K562 (cell line): Measurements from ENCODE around the gene COX6B1. TPM values are rescaled to one million over a fixed set of nuclear protein-coding genes. Genes with fewer than 3 reads are reported as not detected.

Experiments used
- ATAC-seq: fragments of 200-7000 bp; cut with Tn5 transposase; 3 replicates; pipeline ENCODE4 v1.9.1; 2020; ENCODE audit warnings: moderate library complexity
- BruUV-seq: library from RNA; stranded (reverse); fragments of 400-500 nt; replicated peaks from 2 replicates; lab custom pipeline; 2021; lab: Mats Ljungman, UMichigan
- CTCF ChIA-PET: fragments of 300-600 bp; formaldehyde crosslinking; extraction: SDS; loops from one replicate; lab custom pipeline; 2021; ENCODE audit warnings: low intra/inter-chr PET ratio; lab: Yijun Ruan, JAX
- POLR2A ChIA-PET: fragments of 300-600, 350-650 bp; sonication (Branson Sonifier 250); formaldehyde crosslinking; extraction: SDS; loops from one replicate; lab custom pipeline; 2021; ENCODE audit warnings: antibody characterized with exemption, inconsistent platforms; lab: Yijun Ruan, JAX
- DNase-seq, 4 experiments: peaks; one replicate each; pipeline versions ENCODE4 v3.0.0 to v3.0.0-alpha.2; 2011 to 2018; ENCODE audit warnings: low spot score in 3 of 4, mixed read lengths in 3 of 4; ENCODE audit errors: extremely low read depth in 1 of 4
- FAIRE-seq: peaks from 2 replicates; lab custom pipeline; 2011; peaks lifted over from hg19 to GRCh38; lab: Jason Lieb, UNC
- H2AFZ ChIP-seq: 2 replicates; pipeline ENCODE4 v1.6.0; 2011; ENCODE audit warnings: low read depth, low read length, control low read depth, inconsistent platforms
- H3K27ac ChIP-seq: fragments of 200-600 bp; 3 replicates; pipeline ENCODE4 v1.8.0; 2011; ENCODE audit warnings: low read depth, mild to moderate bottlenecking, control low read depth, inconsistent platforms, low read length, moderate library complexity, mixed read lengths; ENCODE audit errors: extremely low read depth
- H3K27me3 ChIP-seq, 2 experiments: fragments of 300-600 bp in 1 of 2; 2 replicates in 1 of 2; 3 replicates in 1 of 2; pipeline versions ENCODE4 v1.6.0 to v1.8.0; 2011; ENCODE audit warnings: inconsistent platforms in 2 of 2, low read length in 2 of 2, mild to moderate bottlenecking in 1 of 2, mixed read lengths in 1 of 2, moderate library complexity in 1 of 2; ENCODE audit not compliant: control insufficient read depth in 2 of 2, insufficient read depth in 2 of 2
- H3K36me3 ChIP-seq: fragments of 300-600 bp; 3 replicates; pipeline ENCODE4 v1.8.0; 2011; ENCODE audit warnings: mild to moderate bottlenecking, low read length, inconsistent platforms; ENCODE audit not compliant: control insufficient read depth, insufficient read depth
- H3K4me1 ChIP-seq, 2 experiments: fragments of 200-600 bp in 1 of 2; replicated peaks in 1 of 2; 2 replicates in 1 of 2; 3 replicates in 1 of 2; pipeline versions ENCODE4 v1.5.1 to v1.8.0; 2011; ENCODE audit warnings: inconsistent platforms in 2 of 2, low read length in 2 of 2, mild to moderate bottlenecking in 1 of 2, mixed read lengths in 1 of 2, moderate library complexity in 1 of 2; ENCODE audit not compliant: control insufficient read depth in 2 of 2, insufficient read depth in 2 of 2
- H3K4me2 ChIP-seq: 2 replicates; pipeline ENCODE4 v1.6.1; 2011; ENCODE audit warnings: low read length, control low read depth, inconsistent platforms, mixed read lengths; ENCODE audit not compliant: insufficient read depth
- H3K4me3 ChIP-seq: fragments of 200-600 bp; sonication (generic), shearing (Covaris generic); 2 replicates; pipeline ENCODE4 v1.5.1; 2016; ENCODE audit warnings: control low read depth, inconsistent platforms
- H3K79me2 ChIP-seq: fragments of 200-600 bp; 3 replicates; pipeline ENCODE4 v1.8.0; 2011; ENCODE audit warnings: low read length, inconsistent platforms; ENCODE audit not compliant: control insufficient read depth, insufficient read depth
- H3K9ac ChIP-seq, 2 experiments: 2 replicates each; pipeline versions ENCODE4 v1.6.0 to v1.6.1; 2011; ENCODE audit warnings: low read depth in 2 of 2, low read length in 2 of 2, control low read depth in 1 of 2, inconsistent platforms in 1 of 2, mild to moderate bottlenecking in 1 of 2, mixed read lengths in 1 of 2; ENCODE audit not compliant: insufficient read depth in 1 of 2
- H3K9me1 ChIP-seq: one replicate; pipeline ENCODE4 v1.6.0; 2011; ENCODE audit warnings: inconsistent platforms, mild to moderate bottlenecking, low read length, moderate library complexity; ENCODE audit not compliant: control insufficient read depth, insufficient read depth
- H3K9me3 ChIP-seq: replicated peaks from 2 replicates; pipeline ENCODE4 v1.5.1; 2011; ENCODE audit warnings: low read depth, low read length, inconsistent platforms; ENCODE audit not compliant: control insufficient read depth, insufficient read depth
- H4K20me1 ChIP-seq: replicated peaks from 2 replicates; pipeline ENCODE4 v1.6.1; 2011; ENCODE audit warnings: low read length, inconsistent platforms, mixed read lengths; ENCODE audit not compliant: control insufficient read depth, insufficient read depth
- ELF2 ChIP-seq: fragments of 250-450 bp; sonication (Bioruptor Pico); IDR thresholded peaks from 2 replicates; pipeline ENCODE4 v1.5.0; 2021; ENCODE audit warnings: mild to moderate bottlenecking
- ETV5 ChIP-seq: sonication (generic); formaldehyde crosslinking; IDR thresholded peaks from 2 replicates; pipeline ENCODE4 v1.4.0; 2020; ENCODE audit warnings: low read depth, mild to moderate bottlenecking, missing genetic modification reagents
- FUS ChIP-seq: fragments of 200-400 bp; formaldehyde crosslinking; optimal IDR thresholded peaks from 2 replicates; pipeline ENCODE3; 2017; ENCODE audit warnings: low read depth, low read length
- GATA2 ChIP-seq: sonication (generic); formaldehyde crosslinking; IDR thresholded peaks from 2 replicates; pipeline ENCODE4 v1.4.0; 2020; ENCODE audit warnings: mild to moderate bottlenecking, missing genetic modification reagents
- POLR2G ChIP-seq: fragments of 200-400 bp; formaldehyde crosslinking; IDR thresholded peaks from 2 replicates; pipeline ENCODE4 v1.6.1; 2017; ENCODE audit warnings: low read depth, mild to moderate bottlenecking, antibody characterized with exemption, low read length, moderate library complexity
- POU5F1 ChIP-seq: fragments of 150-350 bp; IDR thresholded peaks from 2 replicates; pipeline ENCODE4 v1.6.1; 2014; ENCODE audit warnings: borderline replicate concordance, low read length, low read depth, mild to moderate bottlenecking; ENCODE audit not compliant: partially characterized antibody
- RBFOX2 ChIP-seq: fragments of 200-400 bp; formaldehyde crosslinking; IDR thresholded peaks from 2 replicates; pipeline ENCODE4 v1.6.1; 2017; ENCODE audit warnings: low read depth, mild to moderate bottlenecking, low read length, moderate library complexity
- SAP30 ChIP-seq: fragments of 200-600 bp; sonication (generic); IDR thresholded peaks from 2 replicates; pipeline ENCODE4 v1.6.1; 2012; ENCODE audit warnings: borderline replicate concordance, low read depth, mild to moderate bottlenecking, moderate library complexity, low read length, control low read depth, inconsistent platforms; ENCODE audit not compliant: insufficient read depth, poor library complexity, severe bottlenecking
- SMC3 ChIP-seq: conservative IDR thresholded peaks from 2 replicates; pipeline ENCODE4 v1.6.1; 2011; ENCODE audit warnings: low read depth, low read length, improper control_type of control experiment; ENCODE audit not compliant: insufficient read depth
- XRCC3 ChIP-seq: fragments of 450-650 bp; IDR thresholded peaks from 2 replicates; pipeline ENCODE4 v1.6.1; 2017; ENCODE audit warnings: mild to moderate bottlenecking, moderate library complexity
- ZNF395 ChIP-seq: fragments of 200-800 bp; sonication (Bioruptor generic); IDR thresholded peaks from 2 replicates; pipeline ENCODE4 v1.6.1; 2017; ENCODE audit warnings: missing genetic modification characterization, missing compliant biosample characterization
- ZNF668 ChIP-seq: fragments of 250-450 bp; sonication (Bioruptor Pico); IDR thresholded peaks from 2 replicates; pipeline ENCODE4 v1.8.0; 2022; ENCODE audit warnings: mild to moderate bottlenecking, inconsistent platforms
- WGBS: fragments of 100-300 bp; shearing (Covaris generic); methylation state at CpG from one replicate; pipeline ENCODE4 v1.1.6; 2016; ENCODE audit warnings: low coverage, mixed read lengths; ENCODE audit not compliant: insufficient coverage; ENCODE audit errors: missing lambda C conversion rate; 5-methylcytosine and 5-hydroxymethylcytosine counted together
- in situ Hi-C: fragments of 300-500 bp; cut with MboI; formaldehyde crosslinking; loops from 4 replicates; pipeline ENCODE4 v1.15.0; 2018; ENCODE audit warnings: inconsistent platforms, mixed read lengths
- intact Hi-C: fragments of 100-400 bp; cut with micrococcal nuclease; formaldehyde crosslinking; loops from 2 replicates; pipeline ENCODE4 v1.14.2; 2022
- polyA plus RNA-seq, 8 experiments: library from polyadenylated mRNA; depleted of rRNA in 4 of 8; stranded (reverse) in 5 of 8; unstranded in 3 of 8; fragments of >200 nt; fragmentation: Nextera tagmentation in 2 of 8; fragmentation: Illumina TruSeq in 1 of 8; extraction: Ambion mirVana in 2 of 8; extraction: Trizol in 1 of 8; gene quantifications; 2 replicates each; pipeline versions ENCODE4 v1.2.1 to v1.2.3, GENCODE V29; 2011 to 2014; ENCODE audit warnings: inconsistent platforms in 1 of 8, missing spikeins in 1 of 8
- total RNA-seq, 7 experiments: library from RNA; depleted of rRNA in 6 of 7; stranded (reverse); fragments of >200 nt in 6 of 7; fragmentation: Illumina TruSeq in 2 of 7; extraction: Trizol in 2 of 7; gene quantifications; 2 replicates each; pipeline versions ENCODE4 v1.2.1 to v1.2.3, GENCODE V29; 2011 to 2021; ENCODE audit warnings: low replicate concordance in 1 of 7
- TF ChIP-seq, protein P1 (sequence below): fragments of 200-800 bp; sonication (Bioruptor generic); IDR thresholded peaks from 2 replicates; pipeline ENCODE4 v1.6.1; 2017; ENCODE audit warnings: missing genetic modification characterization, missing compliant biosample characterization
- TF ChIP-seq, protein P2 (sequence below): fragments of 450-650 bp; IDR thresholded peaks from 2 replicates; pipeline ENCODE4 v1.7.1; 2018; ENCODE audit warnings: mild to moderate bottlenecking, low read depth; ENCODE audit not compliant: partially characterized antibody

The COX6B1 gene
- total and polyA plus RNA-seq, 9 of the 15 experiments (the other 6 are each of a cell fraction or from before 2014, with no cell fraction given), result 777 to 2,393 (median 1,219) TPM

- in situ Hi-C loops (no loop called here), intact Hi-C loops (no loop called here)
- H3K79me2 ChIP-seq, result no peaks in the 10 kb centered on the region
- no peaks in the 10 kb centered on the region for H4K20me1 ChIP-seq
- H3K27me3 ChIP-seq, result no peaks in the 10 kb centered on the region
- H2AFZ ChIP-seq, result no peak overlapping the region
- H3K4me3 ChIP-seq, result no peak overlapping the region
- ATAC-seq (no peak), FAIRE-seq (no peak), DNase-seq (no peak)
- no peaks in the 10 kb centered on the region for H3K9me1 ChIP-seq
- TF ChIP-seq, protein P1, sequence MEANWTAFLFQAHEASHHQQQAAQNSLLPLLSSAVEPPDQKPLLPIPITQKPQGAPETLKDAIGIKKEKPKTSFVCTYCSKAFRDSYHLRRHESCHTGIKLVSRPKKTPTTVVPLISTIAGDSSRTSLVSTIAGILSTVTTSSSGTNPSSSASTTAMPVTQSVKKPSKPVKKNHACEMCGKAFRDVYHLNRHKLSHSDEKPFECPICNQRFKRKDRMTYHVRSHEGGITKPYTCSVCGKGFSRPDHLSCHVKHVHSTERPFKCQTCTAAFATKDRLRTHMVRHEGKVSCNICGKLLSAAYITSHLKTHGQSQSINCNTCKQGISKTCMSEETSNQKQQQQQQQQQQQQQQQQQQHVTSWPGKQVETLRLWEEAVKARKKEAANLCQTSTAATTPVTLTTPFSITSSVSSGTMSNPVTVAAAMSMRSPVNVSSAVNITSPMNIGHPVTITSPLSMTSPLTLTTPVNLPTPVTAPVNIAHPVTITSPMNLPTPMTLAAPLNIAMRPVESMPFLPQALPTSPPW (CRISPR knock-in tag), result no peak
- no peak for TF ChIP-seq ELF2 (CRISPR knock-in tag)
- TF ChIP-seq RBFOX2, result peak; percentile 46
- no peak for TF ChIP-seq ETV5 (CRISPR knock-in tag)
- no peak for TF ChIP-seq POU5F1
- no peak for TF ChIP-seq XRCC3
- no peak for TF ChIP-seq SAP30
- no peak for TF ChIP-seq SMC3
- peak; percentile 57; the same call in 1 of the 2 replicates for TF ChIP-seq POLR2G
- TF ChIP-seq GATA2 (CRISPR knock-in tag), result no peak
- no peak for TF ChIP-seq FUS
- TF ChIP-seq, protein P2, sequence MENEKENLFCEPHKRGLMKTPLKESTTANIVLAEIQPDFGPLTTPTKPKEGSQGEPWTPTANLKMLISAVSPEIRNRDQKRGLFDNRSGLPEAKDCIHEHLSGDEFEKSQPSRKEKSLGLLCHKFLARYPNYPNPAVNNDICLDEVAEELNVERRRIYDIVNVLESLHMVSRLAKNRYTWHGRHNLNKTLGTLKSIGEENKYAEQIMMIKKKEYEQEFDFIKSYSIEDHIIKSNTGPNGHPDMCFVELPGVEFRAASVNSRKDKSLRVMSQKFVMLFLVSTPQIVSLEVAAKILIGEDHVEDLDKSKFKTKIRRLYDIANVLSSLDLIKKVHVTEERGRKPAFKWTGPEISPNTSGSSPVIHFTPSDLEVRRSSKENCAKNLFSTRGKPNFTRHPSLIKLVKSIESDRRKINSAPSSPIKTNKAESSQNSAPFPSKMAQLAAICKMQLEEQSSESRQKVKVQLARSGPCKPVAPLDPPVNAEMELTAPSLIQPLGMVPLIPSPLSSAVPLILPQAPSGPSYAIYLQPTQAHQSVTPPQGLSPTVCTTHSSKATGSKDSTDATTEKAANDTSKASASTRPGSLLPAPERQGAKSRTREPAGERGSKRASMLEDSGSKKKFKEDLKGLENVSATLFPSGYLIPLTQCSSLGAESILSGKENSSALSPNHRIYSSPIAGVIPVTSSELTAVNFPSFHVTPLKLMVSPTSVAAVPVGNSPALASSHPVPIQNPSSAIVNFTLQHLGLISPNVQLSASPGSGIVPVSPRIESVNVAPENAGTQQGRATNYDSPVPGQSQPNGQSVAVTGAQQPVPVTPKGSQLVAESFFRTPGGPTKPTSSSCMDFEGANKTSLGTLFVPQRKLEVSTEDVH, result no peak
- TF ChIP-seq ZNF668 (CRISPR knock-in tag), result no peak
- TF ChIP-seq ZNF395 (CRISPR knock-in tag), result no peak
- 93% methylated on average over 16 of the region's 17 CpGs for WGBS
- H3K9ac ChIP-seq, result peak overlapping the region in 1 of 2 experiments; percentile 17; a peak in 2 of 4 replicates
- no peak overlapping the region for H3K4me2 ChIP-seq
- no peak overlapping the region for H3K27ac ChIP-seq
- CTCF ChIA-PET, result no interaction called here
- no TSS peak for BruUV-seq
- H3K4me1 ChIP-seq, result peaks cover 0 to 28% of the 10 kb centered on the region in 2 experiments; a peak in 2 of 5 replicates
- H3K36me3 ChIP-seq, result peaks cover 44% of the 10 kb centered on the region; the same call in 2 of the 3 replicates
- no peaks in the 10 kb centered on the region for H3K9me3 ChIP-seq
- POLR2A ChIA-PET, result no interaction called here
Observed at GRCh38 chr19:35620001-35620400, 28.1 kb upstream of the COX6B1 start.
